Neural cell (in vitro differentiated cells): ENCODE data around the gene ATP5F1E. TPM values are rescaled to one million over a fixed set of nuclear protein-coding genes. Genes with fewer than 3 reads are reported as not detected.
"Not testable (repeated sequence)": the region's sequence is repeated elsewhere in the genome, so short reads cannot be mapped to it uniquely, and the experiment has no call there.

ENCODE experiments used
- H2AFZ ChIP-seq: fragments of 200-600, 300-800 bp; sonication (generic), shearing (Covaris generic); 2 replicates; pipeline ENCODE4 v1.6.0; 2014; ENCODE audit warnings: low read depth, mild to moderate bottlenecking, antibody characterized with exemption, low read length, moderate library complexity
- H3F3A ChIP-seq: fragments of 200-600 bp; shearing (Covaris generic); 2 replicates; pipeline ENCODE4 v1.6.1; 2016; ENCODE audit warnings: mild to moderate bottlenecking, moderate library complexity, mixed read lengths, antibody characterized with exemption, low read length; ENCODE audit not compliant: insufficient read depth, poor library complexity, severe bottlenecking
- H3K27ac ChIP-seq: fragments of 200-600, 300-800 bp; sonication (generic), shearing (Covaris generic); 2 replicates; pipeline ENCODE4 v1.5.1; 2014; ENCODE audit warnings: mild to moderate bottlenecking, low read length, moderate library complexity
- H3K27me3 ChIP-seq: fragments of 300-800, 200-600 bp; sonication (generic), shearing (Covaris generic); 2 replicates; pipeline ENCODE4 v1.6.0; 2014; ENCODE audit warnings: mild to moderate bottlenecking, low read depth, low read length, moderate library complexity; ENCODE audit not compliant: insufficient read depth
- H3K36me3 ChIP-seq: fragments of 300-800, 200-600 bp; sonication (generic), shearing (Covaris generic); 2 replicates; pipeline ENCODE4 v1.5.1; 2014; ENCODE audit warnings: mild to moderate bottlenecking, antibody characterized with exemption, low read length, moderate library complexity; ENCODE audit not compliant: insufficient read depth
- H3K4me2 ChIP-seq: fragments of 300-800, 200-600 bp; sonication (generic), shearing (Covaris generic); 2 replicates; pipeline ENCODE4 v1.6.0; 2014; ENCODE audit warnings: mild to moderate bottlenecking, low read length
- H3K4me3 ChIP-seq: fragments of 300-800, 200-600 bp; sonication (generic), shearing (Covaris generic); 2 replicates; pipeline ENCODE4 v1.5.1; 2014; ENCODE audit warnings: mild to moderate bottlenecking, low read length, moderate library complexity
- H3K79me2 ChIP-seq: fragments of 200-600 bp; shearing (Covaris generic); replicated peaks from 2 replicates; pipeline ENCODE4 v1.6.0; 2014; ENCODE audit warnings: mild to moderate bottlenecking, low read length, moderate library complexity; ENCODE audit not compliant: insufficient read depth
- H3K9ac ChIP-seq: fragments of 300-800, 200-600 bp; sonication (generic), shearing (Covaris generic); 2 replicates; pipeline ENCODE4 v1.6.1; 2016; ENCODE audit warnings: mild to moderate bottlenecking, low read length, mixed read lengths
- H3K9me2 ChIP-seq: fragments of 200-600 bp; shearing (Covaris generic); 2 replicates; pipeline ENCODE4 v1.6.1; 2016; ENCODE audit warnings: mild to moderate bottlenecking, low read length, mixed read lengths; ENCODE audit not compliant: insufficient read depth
- H3K9me3 ChIP-seq: fragments of 200-600, 300-800 bp; sonication (generic), shearing (Covaris generic); 2 replicates; pipeline ENCODE4 v1.6.1; 2016; ENCODE audit warnings: mild to moderate bottlenecking, mixed run types, low read length, moderate library complexity, mixed read lengths
- H4K20me1 ChIP-seq: fragments of 200-600 bp; shearing (Covaris generic); 2 replicates; pipeline ENCODE4 v1.6.1; 2016; ENCODE audit warnings: mild to moderate bottlenecking, mixed run types; ENCODE audit not compliant: insufficient read depth
- EP300 ChIP-seq: fragments of 450-650 bp; conservative IDR thresholded peaks from 2 replicates; pipeline ENCODE4 v1.6.1; 2014; ENCODE audit warnings: antibody characterized with exemption, mild to moderate bottlenecking, moderate library complexity; ENCODE audit not compliant: poor library complexity, severe bottlenecking
- EZH2 ChIP-seq: fragments of 200-600, 300-800 bp; shearing (Covaris generic), sonication (generic); IDR thresholded peaks from 2 replicates; pipeline ENCODE4 v1.6.1; 2014; ENCODE audit warnings: antibody characterized with exemption, low read length, borderline replicate concordance, mild to moderate bottlenecking; ENCODE audit not compliant: insufficient read depth, poor library complexity, severe bottlenecking
- MXI1 ChIP-seq: fragments of 450-650 bp; conservative IDR thresholded peaks from 2 replicates; pipeline ENCODE4 v1.6.1; 2014; ENCODE audit warnings: antibody characterized with exemption, mild to moderate bottlenecking; ENCODE audit not compliant: poor library complexity, severe bottlenecking
- POLR2AphosphoS5 ChIP-seq: IDR thresholded peaks from 2 replicates; pipeline ENCODE4 v1.6.1; 2012
- RAD21 ChIP-seq: fragments of 450-650 bp; conservative IDR thresholded peaks from 2 replicates; pipeline ENCODE4 v1.6.1; 2014; ENCODE audit warnings: antibody characterized with exemption, mild to moderate bottlenecking, moderate library complexity
- SMC3 ChIP-seq: fragments of 450-650 bp; conservative IDR thresholded peaks from 2 replicates; pipeline ENCODE4 v1.6.1; 2014; ENCODE audit warnings: antibody characterized with exemption, mild to moderate bottlenecking, moderate library complexity; ENCODE audit not compliant: poor library complexity
- TAF1 ChIP-seq: IDR thresholded peaks from 2 replicates; pipeline ENCODE4 v1.6.1; 2012; ENCODE audit warnings: low read depth
- polyA plus RNA-seq: library from polyadenylated mRNA; depleted of rRNA; stranded (reverse); fragments of >200 nt; gene quantifications from 2 replicates; pipeline ENCODE4 v1.2.3, GENCODE V29; 2014
- TF ChIP-seq, protein P1 (sequence below): fragments of 450-650 bp; IDR thresholded peaks from 2 replicates; pipeline ENCODE4 v1.5.1; 2014; ENCODE audit warnings: antibody characterized with exemption, mild to moderate bottlenecking, moderate library complexity; ENCODE audit not compliant: poor library complexity, severe bottlenecking
- TF ChIP-seq, protein P2 (sequence below): IDR thresholded peaks from 2 replicates; pipeline ENCODE4 v1.6.1; 2012; ENCODE audit warnings: borderline replicate concordance

ATP5F1E gene
- polyA plus RNA-seq, 1 donor from 2014 or later: 133 TPM

GRCh38 chr20:59013031-59013951 lies 18.8 kb downstream of the ATP5F1E start:
- TF ChIP-seq EZH2 (no peak), EP300 (no peak), POLR2AphosphoS5 (no peak), TAF1 (no peak), RAD21 (no peak), SMC3 (no peak), MXI1 (no peak)
- TF ChIP-seq, protein P1, sequence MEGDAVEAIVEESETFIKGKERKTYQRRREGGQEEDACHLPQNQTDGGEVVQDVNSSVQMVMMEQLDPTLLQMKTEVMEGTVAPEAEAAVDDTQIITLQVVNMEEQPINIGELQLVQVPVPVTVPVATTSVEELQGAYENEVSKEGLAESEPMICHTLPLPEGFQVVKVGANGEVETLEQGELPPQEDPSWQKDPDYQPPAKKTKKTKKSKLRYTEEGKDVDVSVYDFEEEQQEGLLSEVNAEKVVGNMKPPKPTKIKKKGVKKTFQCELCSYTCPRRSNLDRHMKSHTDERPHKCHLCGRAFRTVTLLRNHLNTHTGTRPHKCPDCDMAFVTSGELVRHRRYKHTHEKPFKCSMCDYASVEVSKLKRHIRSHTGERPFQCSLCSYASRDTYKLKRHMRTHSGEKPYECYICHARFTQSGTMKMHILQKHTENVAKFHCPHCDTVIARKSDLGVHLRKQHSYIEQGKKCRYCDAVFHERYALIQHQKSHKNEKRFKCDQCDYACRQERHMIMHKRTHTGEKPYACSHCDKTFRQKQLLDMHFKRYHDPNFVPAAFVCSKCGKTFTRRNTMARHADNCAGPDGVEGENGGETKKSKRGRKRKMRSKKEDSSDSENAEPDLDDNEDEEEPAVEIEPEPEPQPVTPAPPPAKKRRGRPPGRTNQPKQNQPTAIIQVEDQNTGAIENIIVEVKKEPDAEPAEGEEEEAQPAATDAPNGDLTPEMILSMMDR: no peak
- TF ChIP-seq, protein P2, sequence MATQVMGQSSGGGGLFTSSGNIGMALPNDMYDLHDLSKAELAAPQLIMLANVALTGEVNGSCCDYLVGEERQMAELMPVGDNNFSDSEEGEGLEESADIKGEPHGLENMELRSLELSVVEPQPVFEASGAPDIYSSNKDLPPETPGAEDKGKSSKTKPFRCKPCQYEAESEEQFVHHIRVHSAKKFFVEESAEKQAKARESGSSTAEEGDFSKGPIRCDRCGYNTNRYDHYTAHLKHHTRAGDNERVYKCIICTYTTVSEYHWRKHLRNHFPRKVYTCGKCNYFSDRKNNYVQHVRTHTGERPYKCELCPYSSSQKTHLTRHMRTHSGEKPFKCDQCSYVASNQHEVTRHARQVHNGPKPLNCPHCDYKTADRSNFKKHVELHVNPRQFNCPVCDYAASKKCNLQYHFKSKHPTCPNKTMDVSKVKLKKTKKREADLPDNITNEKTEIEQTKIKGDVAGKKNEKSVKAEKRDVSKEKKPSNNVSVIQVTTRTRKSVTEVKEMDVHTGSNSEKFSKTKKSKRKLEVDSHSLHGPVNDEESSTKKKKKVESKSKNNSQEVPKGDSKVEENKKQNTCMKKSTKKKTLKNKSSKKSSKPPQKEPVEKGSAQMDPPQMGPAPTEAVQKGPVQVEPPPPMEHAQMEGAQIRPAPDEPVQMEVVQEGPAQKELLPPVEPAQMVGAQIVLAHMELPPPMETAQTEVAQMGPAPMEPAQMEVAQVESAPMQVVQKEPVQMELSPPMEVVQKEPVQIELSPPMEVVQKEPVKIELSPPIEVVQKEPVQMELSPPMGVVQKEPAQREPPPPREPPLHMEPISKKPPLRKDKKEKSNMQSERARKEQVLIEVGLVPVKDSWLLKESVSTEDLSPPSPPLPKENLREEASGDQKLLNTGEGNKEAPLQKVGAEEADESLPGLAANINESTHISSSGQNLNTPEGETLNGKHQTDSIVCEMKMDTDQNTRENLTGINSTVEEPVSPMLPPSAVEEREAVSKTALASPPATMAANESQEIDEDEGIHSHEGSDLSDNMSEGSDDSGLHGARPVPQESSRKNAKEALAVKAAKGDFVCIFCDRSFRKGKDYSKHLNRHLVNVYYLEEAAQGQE: no peak
- no peaks in the 10 kb centered on the region for H3K36me3 ChIP-seq
- H3K4me2 ChIP-seq: no peak overlapping the region
- H3K79me2 ChIP-seq: no peaks in the 10 kb centered on the region
- no peak overlapping the region for H3K27ac ChIP-seq
- no peaks in the 10 kb centered on the region for H3K27me3 ChIP-seq
- H3K9ac ChIP-seq: no peak overlapping the region
- H4K20me1 ChIP-seq: no peaks in the 10 kb centered on the region
- no peaks in the 10 kb centered on the region for H3K9me2 ChIP-seq
- H2AFZ ChIP-seq: no peak overlapping the region
- H3F3A ChIP-seq: no peaks in the 10 kb centered on the region
- H3K4me3 ChIP-seq: no peak overlapping the region
- no peaks in the 10 kb centered on the region for H3K9me3 ChIP-seq

- not testable (repeated sequence) for H3K36me3 ChIP-seq, H3K9me2 ChIP-seq, H4K20me1 ChIP-seq, H3K79me2 ChIP-seq, H3K27me3 ChIP-seq, H3K9ac ChIP-seq, H3F3A ChIP-seq, H3K4me3 ChIP-seq, H3K27ac ChIP-seq, H3K9me3 ChIP-seq, H2AFZ ChIP-seq, H3K4me2 ChIP-seq
Observed at GRCh38 chr20:59011874-59012157, 20.3 kb downstream of the ATP5F1E start.
